Measurements from ENCODE around the gene PGM1.

DNA sequence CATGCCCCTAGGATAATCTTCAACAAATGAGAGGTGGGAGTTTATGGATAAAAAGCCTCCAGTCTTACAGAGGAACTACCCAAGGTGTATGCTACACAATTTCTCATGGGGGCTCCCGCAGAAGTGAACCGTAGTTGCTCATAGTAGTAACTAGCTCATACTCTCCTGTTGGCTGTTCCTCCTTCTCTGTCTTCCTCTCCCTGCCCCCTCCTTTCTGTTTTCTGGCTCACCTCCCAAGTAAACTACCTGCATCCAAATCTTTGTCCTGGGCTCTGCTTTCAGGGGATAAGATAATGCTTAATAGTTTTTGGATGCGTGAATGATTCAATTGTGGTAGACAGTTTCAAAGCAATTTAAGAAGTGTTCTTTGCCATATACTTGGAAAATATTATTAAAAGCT is 90.5 kb downstream of the PGM1 start:
- TF ChIP-seq, protein P1, sequence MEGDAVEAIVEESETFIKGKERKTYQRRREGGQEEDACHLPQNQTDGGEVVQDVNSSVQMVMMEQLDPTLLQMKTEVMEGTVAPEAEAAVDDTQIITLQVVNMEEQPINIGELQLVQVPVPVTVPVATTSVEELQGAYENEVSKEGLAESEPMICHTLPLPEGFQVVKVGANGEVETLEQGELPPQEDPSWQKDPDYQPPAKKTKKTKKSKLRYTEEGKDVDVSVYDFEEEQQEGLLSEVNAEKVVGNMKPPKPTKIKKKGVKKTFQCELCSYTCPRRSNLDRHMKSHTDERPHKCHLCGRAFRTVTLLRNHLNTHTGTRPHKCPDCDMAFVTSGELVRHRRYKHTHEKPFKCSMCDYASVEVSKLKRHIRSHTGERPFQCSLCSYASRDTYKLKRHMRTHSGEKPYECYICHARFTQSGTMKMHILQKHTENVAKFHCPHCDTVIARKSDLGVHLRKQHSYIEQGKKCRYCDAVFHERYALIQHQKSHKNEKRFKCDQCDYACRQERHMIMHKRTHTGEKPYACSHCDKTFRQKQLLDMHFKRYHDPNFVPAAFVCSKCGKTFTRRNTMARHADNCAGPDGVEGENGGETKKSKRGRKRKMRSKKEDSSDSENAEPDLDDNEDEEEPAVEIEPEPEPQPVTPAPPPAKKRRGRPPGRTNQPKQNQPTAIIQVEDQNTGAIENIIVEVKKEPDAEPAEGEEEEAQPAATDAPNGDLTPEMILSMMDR (IDR thresholded peaks at IDR 0.05): no peak
- TF ChIP-seq ZNF416 (CRISPR knock-in tag; IDR thresholded peaks at IDR 0.05): no peak
- no peak for TF ChIP-seq ATF2 (CRISPR knock-in tag; IDR thresholded peaks at IDR 0.05; ENCODE audit: borderline replicate concordance, low read depth)
- TF ChIP-seq, protein P2, sequence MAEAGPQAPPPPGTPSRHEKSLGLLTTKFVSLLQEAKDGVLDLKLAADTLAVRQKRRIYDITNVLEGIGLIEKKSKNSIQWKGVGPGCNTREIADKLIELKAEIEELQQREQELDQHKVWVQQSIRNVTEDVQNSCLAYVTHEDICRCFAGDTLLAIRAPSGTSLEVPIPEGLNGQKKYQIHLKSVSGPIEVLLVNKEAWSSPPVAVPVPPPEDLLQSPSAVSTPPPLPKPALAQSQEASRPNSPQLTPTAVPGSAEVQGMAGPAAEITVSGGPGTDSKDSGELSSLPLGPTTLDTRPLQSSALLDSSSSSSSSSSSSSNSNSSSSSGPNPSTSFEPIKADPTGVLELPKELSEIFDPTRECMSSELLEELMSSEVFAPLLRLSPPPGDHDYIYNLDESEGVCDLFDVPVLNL (CRISPR knock-in tag; IDR thresholded peaks at IDR 0.05; ENCODE audit: borderline replicate concordance, low read depth): no peak
- no peak for TF ChIP-seq ESRRA (CRISPR knock-in tag; IDR thresholded peaks at IDR 0.05; ENCODE audit: borderline replicate concordance)
- TF ChIP-seq ZNF121 (CRISPR knock-in tag; IDR thresholded peaks at IDR 0.05): no peak

All from WTC11 (cell line).